WTC11 (cell line): ENCODE measurements around the gene NDRG4.

ENCODE experiments used
- E2F4 ChIP-seq: sonication (generic); formaldehyde crosslinking; IDR thresholded peaks from 2 replicates; pipeline ENCODE4 v1.8.1; 2022; ENCODE audit warnings: low read depth, mild to moderate bottlenecking, moderate library complexity, missing genetic modification reagents, borderline replicate concordance
- FOXJ3 ChIP-seq: sonication (generic); formaldehyde crosslinking; IDR thresholded peaks from 2 replicates; pipeline ENCODE4 v1.9.0; 2021; ENCODE audit warnings: missing genetic modification reagents, mild to moderate bottlenecking, borderline replicate concordance
- JUN ChIP-seq: sonication (generic); formaldehyde crosslinking; IDR thresholded peaks from 2 replicates; pipeline ENCODE4 v1.8.0; 2023; ENCODE audit warnings: mild to moderate bottlenecking, missing genetic modification reagents
- NFATC4 ChIP-seq: fragments of 250-450 bp; sonication (Bioruptor Pico); IDR thresholded peaks from 2 replicates; pipeline ENCODE4 v1.9.0; 2021; ENCODE audit warnings: mild to moderate bottlenecking
- SP1 ChIP-seq: sonication (generic); formaldehyde crosslinking; conservative IDR thresholded peaks from 2 replicates; pipeline ENCODE4 v1.8.1; 2022; ENCODE audit warnings: missing genetic modification reagents
- ZNF263 ChIP-seq: sonication (generic); formaldehyde crosslinking; IDR thresholded peaks from 2 replicates; pipeline ENCODE4 v1.8.1; 2022; ENCODE audit warnings: low read depth, mild to moderate bottlenecking, moderate library complexity, missing genetic modification reagents
- TF ChIP-seq, protein P1 (sequence below): fragments of 200-600 bp; IDR thresholded peaks from 2 replicates; pipeline ENCODE4 v1.8.0; 2022; ENCODE audit warnings: antibody characterized with exemption
- TF ChIP-seq, protein P2 (sequence below): sonication (generic); formaldehyde crosslinking; conservative IDR thresholded peaks from 2 replicates; pipeline ENCODE4 v1.8.1; 2023; ENCODE audit warnings: mild to moderate bottlenecking, low read depth, missing genetic modification reagents, moderate library complexity
- TF ChIP-seq, protein P3 (sequence below): sonication (generic); formaldehyde crosslinking; IDR thresholded peaks from 2 replicates; pipeline ENCODE4 v1.8.0; 2023; ENCODE audit warnings: mild to moderate bottlenecking, missing genetic modification reagents
- TF ChIP-seq, protein P4 (sequence below): sonication (generic); formaldehyde crosslinking; conservative IDR thresholded peaks from 2 replicates; pipeline ENCODE4 v1.8.1; 2022; ENCODE audit warnings: mild to moderate bottlenecking, missing genetic modification reagents

DNA sequence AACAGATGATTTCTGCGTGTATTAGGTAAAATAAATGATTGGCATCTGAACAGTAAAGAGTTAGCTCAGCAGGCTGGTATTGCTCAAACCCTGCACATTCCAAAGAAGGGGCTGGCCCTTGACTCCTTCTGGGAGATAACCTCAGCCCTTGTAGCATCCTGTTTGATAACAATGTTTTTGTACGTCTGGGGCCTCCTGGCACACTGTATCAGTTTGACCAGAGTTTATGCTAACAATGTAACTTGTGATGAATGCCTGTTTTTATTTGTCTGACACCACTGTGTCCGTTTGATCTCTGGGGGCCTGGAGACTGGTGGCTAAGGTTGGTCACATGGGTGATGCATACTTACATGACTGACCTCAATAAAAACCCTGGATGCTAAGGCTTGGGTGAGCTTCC, 43.8 kb upstream of the NDRG4 start:
- TF ChIP-seq JUN (CRISPR knock-in tag) (no peak), E2F4 (CRISPR knock-in tag) (no peak), SP1 (no peak), FOXJ3 (CRISPR knock-in tag) (no peak), ZNF263 (CRISPR knock-in tag) (no peak), NFATC4 (no peak)
- TF ChIP-seq, protein P1, sequence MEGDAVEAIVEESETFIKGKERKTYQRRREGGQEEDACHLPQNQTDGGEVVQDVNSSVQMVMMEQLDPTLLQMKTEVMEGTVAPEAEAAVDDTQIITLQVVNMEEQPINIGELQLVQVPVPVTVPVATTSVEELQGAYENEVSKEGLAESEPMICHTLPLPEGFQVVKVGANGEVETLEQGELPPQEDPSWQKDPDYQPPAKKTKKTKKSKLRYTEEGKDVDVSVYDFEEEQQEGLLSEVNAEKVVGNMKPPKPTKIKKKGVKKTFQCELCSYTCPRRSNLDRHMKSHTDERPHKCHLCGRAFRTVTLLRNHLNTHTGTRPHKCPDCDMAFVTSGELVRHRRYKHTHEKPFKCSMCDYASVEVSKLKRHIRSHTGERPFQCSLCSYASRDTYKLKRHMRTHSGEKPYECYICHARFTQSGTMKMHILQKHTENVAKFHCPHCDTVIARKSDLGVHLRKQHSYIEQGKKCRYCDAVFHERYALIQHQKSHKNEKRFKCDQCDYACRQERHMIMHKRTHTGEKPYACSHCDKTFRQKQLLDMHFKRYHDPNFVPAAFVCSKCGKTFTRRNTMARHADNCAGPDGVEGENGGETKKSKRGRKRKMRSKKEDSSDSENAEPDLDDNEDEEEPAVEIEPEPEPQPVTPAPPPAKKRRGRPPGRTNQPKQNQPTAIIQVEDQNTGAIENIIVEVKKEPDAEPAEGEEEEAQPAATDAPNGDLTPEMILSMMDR, result no peak
- TF ChIP-seq, protein P2, sequence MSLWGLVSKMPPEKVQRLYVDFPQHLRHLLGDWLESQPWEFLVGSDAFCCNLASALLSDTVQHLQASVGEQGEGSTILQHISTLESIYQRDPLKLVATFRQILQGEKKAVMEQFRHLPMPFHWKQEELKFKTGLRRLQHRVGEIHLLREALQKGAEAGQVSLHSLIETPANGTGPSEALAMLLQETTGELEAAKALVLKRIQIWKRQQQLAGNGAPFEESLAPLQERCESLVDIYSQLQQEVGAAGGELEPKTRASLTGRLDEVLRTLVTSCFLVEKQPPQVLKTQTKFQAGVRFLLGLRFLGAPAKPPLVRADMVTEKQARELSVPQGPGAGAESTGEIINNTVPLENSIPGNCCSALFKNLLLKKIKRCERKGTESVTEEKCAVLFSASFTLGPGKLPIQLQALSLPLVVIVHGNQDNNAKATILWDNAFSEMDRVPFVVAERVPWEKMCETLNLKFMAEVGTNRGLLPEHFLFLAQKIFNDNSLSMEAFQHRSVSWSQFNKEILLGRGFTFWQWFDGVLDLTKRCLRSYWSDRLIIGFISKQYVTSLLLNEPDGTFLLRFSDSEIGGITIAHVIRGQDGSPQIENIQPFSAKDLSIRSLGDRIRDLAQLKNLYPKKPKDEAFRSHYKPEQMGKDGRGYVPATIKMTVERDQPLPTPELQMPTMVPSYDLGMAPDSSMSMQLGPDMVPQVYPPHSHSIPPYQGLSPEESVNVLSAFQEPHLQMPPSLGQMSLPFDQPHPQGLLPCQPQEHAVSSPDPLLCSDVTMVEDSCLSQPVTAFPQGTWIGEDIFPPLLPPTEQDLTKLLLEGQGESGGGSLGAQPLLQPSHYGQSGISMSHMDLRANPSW (CRISPR knock-in tag), result no peak
- TF ChIP-seq, protein P3, sequence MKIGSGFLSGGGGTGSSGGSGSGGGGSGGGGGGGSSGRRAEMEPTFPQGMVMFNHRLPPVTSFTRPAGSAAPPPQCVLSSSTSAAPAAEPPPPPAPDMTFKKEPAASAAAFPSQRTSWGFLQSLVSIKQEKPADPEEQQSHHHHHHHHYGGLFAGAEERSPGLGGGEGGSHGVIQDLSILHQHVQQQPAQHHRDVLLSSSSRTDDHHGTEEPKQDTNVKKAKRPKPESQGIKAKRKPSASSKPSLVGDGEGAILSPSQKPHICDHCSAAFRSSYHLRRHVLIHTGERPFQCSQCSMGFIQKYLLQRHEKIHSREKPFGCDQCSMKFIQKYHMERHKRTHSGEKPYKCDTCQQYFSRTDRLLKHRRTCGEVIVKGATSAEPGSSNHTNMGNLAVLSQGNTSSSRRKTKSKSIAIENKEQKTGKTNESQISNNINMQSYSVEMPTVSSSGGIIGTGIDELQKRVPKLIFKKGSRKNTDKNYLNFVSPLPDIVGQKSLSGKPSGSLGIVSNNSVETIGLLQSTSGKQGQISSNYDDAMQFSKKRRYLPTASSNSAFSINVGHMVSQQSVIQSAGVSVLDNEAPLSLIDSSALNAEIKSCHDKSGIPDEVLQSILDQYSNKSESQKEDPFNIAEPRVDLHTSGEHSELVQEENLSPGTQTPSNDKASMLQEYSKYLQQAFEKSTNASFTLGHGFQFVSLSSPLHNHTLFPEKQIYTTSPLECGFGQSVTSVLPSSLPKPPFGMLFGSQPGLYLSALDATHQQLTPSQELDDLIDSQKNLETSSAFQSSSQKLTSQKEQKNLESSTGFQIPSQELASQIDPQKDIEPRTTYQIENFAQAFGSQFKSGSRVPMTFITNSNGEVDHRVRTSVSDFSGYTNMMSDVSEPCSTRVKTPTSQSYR (CRISPR knock-in tag), result no peak
- TF ChIP-seq, protein P4, sequence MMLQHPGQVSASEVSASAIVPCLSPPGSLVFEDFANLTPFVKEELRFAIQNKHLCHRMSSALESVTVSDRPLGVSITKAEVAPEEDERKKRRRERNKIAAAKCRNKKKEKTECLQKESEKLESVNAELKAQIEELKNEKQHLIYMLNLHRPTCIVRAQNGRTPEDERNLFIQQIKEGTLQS, result no peak
